Subcutaneous abdominal adipose tissue (tissue), 5 donors: ENCODE data around the gene RGS3.

Source experiments
- H3K27ac ChIP-seq: one replicate; pipeline ENCODE4 v1.7.0; 2013; ENCODE audit warnings: low read depth, mild to moderate bottlenecking, inconsistent platforms, low read length, moderate library complexity
- H3K27me3 ChIP-seq, 5 donors: one replicate each; pipeline ENCODE4 v1.7.0; 2013; ENCODE audit warnings: low read length in 5 of 5, inconsistent platforms in 1 of 5; ENCODE audit not compliant: control insufficient read depth in 5 of 5, insufficient read depth in 4 of 5
- H3K36me3 ChIP-seq, 5 donors: one replicate each; pipeline ENCODE4 v1.7.0; 2013; ENCODE audit warnings: low read length in 5 of 5; ENCODE audit not compliant: control insufficient read depth in 5 of 5, insufficient read depth in 5 of 5
- H3K4me1 ChIP-seq, 5 donors: one replicate each; pipeline ENCODE4 v1.7.0; 2013; ENCODE audit warnings: low read length in 5 of 5, mild to moderate bottlenecking in 3 of 5, moderate library complexity in 1 of 5; ENCODE audit not compliant: control insufficient read depth in 5 of 5, insufficient read depth in 5 of 5
- H3K4me3 ChIP-seq, 5 donors: one replicate each; pipeline ENCODE4 v1.7.0; 2013; ENCODE audit warnings: low read length in 5 of 5, low read depth in 1 of 5
- H3K9ac ChIP-seq, 5 donors: one replicate each; pipeline ENCODE4 v1.7.0; 2013; ENCODE audit warnings: low read length in 5 of 5, mild to moderate bottlenecking in 4 of 5, moderate library complexity in 3 of 5
- H3K9me3 ChIP-seq, 5 donors: one replicate each; pipeline ENCODE4 v1.7.0; 2013; ENCODE audit warnings: low read length in 5 of 5; ENCODE audit not compliant: control insufficient read depth in 5 of 5
- donor health status: healthy.
- donor health status: healthy.
- donor health status: healthy.
- donor health status: healthy.
- donor health status: healthy.

Gene RGS3

GRCh38 chr9:113475992-113476391 is 12.5 kb downstream of the RGS3 start:
- H3K27me3 ChIP-seq, result no peaks in the 10 kb centered on the region
- no peak overlapping the region for H3K27ac ChIP-seq
- no peaks in the 10 kb centered on the region for H3K9me3 ChIP-seq
- H3K36me3 ChIP-seq, result no peaks in the 10 kb centered on the region
- H3K9ac ChIP-seq, result no peak overlapping the region
- no peak overlapping the region for H3K4me3 ChIP-seq
- peaks cover 0 to 17% (median 10%) of the 10 kb centered on the region in 5 donors for H3K4me1 ChIP-seq

- Histone ChIP-seq H3K9me3 (no peaks in the 10 kb centered on the region), H3K27ac (no peak overlapping the region), H3K4me3 (no peak overlapping the region), H3K36me3 (no peaks in the 10 kb centered on the region), H3K27me3 (no peaks in the 10 kb centered on the region), H3K4me1 (peaks cover 0 to 17% (median 10%) of the 10 kb centered on the region in 5 donors), H3K9ac (no peak overlapping the region)
Observed at GRCh38 chr9:113476511-113476916, 13.0 kb downstream of the RGS3 start.

- H3K27ac ChIP-seq, result no peak overlapping the region
- no peak overlapping the region for H3K9ac ChIP-seq
- no peaks in the 10 kb centered on the region for H3K36me3 ChIP-seq
- H3K27me3 ChIP-seq, result no peaks in the 10 kb centered on the region
- H3K9me3 ChIP-seq, result no peaks in the 10 kb centered on the region
- H3K4me1 ChIP-seq, result peaks cover 0 to 17% (median 10%) of the 10 kb centered on the region in 5 donors
- H3K4me3 ChIP-seq, result no peak overlapping the region
Observed at GRCh38 chr9:113477058-113477457, 13.5 kb downstream of the RGS3 start.

- no peak overlapping the region for H3K27ac ChIP-seq
- H3K27me3 ChIP-seq, result no peaks in the 10 kb centered on the region
- no peak overlapping the region for H3K9ac ChIP-seq
- no peaks in the 10 kb centered on the region for H3K36me3 ChIP-seq
- no peaks in the 10 kb centered on the region for H3K9me3 ChIP-seq
- no peak overlapping the region for H3K4me3 ChIP-seq
- peaks cover 0 to 17% (median 10%) of the 10 kb centered on the region in 5 donors for H3K4me1 ChIP-seq
Observed at GRCh38 chr9:113477661-113478060, 14.1 kb downstream of the RGS3 start.

- Histone ChIP-seq H3K27me3 (no peaks in the 10 kb centered on the region), H3K9me3 (no peaks in the 10 kb centered on the region), H3K9ac (no peak overlapping the region), H3K4me3 (no peak overlapping the region), H3K27ac (no peak overlapping the region), H3K4me1 (peaks cover 0 to 24% (median 15%) of the 10 kb centered on the region in 5 donors), H3K36me3 (no peaks in the 10 kb centered on the region)
Observed at GRCh38 chr9:113479174-113479621, 15.7 kb downstream of the RGS3 start.

- peaks cover 0 to 21% (median 6%) of the 10 kb centered on the region in 5 donors for H3K4me1 ChIP-seq
- no peak overlapping the region for H3K4me3 ChIP-seq
- H3K27me3 ChIP-seq, result no peaks in the 10 kb centered on the region
- H3K9me3 ChIP-seq, result no peaks in the 10 kb centered on the region
- no peak overlapping the region for H3K27ac ChIP-seq
- no peaks in the 10 kb centered on the region for H3K36me3 ChIP-seq
- no peak overlapping the region for H3K9ac ChIP-seq
Observed at GRCh38 chr9:113480612-113481011, 17.1 kb downstream of the RGS3 start.

- no peaks in the 10 kb centered on the region for H3K36me3 ChIP-seq
- no peak overlapping the region for H3K27ac ChIP-seq
- peaks cover 0 to 21% (median 6%) of the 10 kb centered on the region in 5 donors for H3K4me1 ChIP-seq
- no peaks in the 10 kb centered on the region for H3K27me3 ChIP-seq
- H3K4me3 ChIP-seq, result no peak overlapping the region
- no peaks in the 10 kb centered on the region for H3K9me3 ChIP-seq
- H3K9ac ChIP-seq, result no peak overlapping the region
Observed at GRCh38 chr9:113481176-113481787, 17.8 kb downstream of the RGS3 start.

- H3K9me3 ChIP-seq, result no peaks in the 10 kb centered on the region
- no peaks in the 10 kb centered on the region for H3K27me3 ChIP-seq
- H3K36me3 ChIP-seq, result no peaks in the 10 kb centered on the region
- H3K4me1 ChIP-seq, result peaks cover 0 to 21% (median 6%) of the 10 kb centered on the region in 5 donors
- H3K4me3 ChIP-seq, result no peak overlapping the region
- no peak overlapping the region for H3K27ac ChIP-seq
- no peak overlapping the region for H3K9ac ChIP-seq
Observed at GRCh38 chr9:113482341-113482740, 18.8 kb downstream of the RGS3 start.

GRCh38 chr9:113482991-113483675 is 19.6 kb downstream of the RGS3 start:
- no peak overlapping the region for H3K9ac ChIP-seq
- H3K9me3 ChIP-seq, result no peaks in the 10 kb centered on the region
- H3K36me3 ChIP-seq, result no peaks in the 10 kb centered on the region
- no peak overlapping the region for H3K4me3 ChIP-seq
- H3K27me3 ChIP-seq, result no peaks in the 10 kb centered on the region
- H3K27ac ChIP-seq, result no peak overlapping the region
- peaks cover 0 to 21% (median 6%) of the 10 kb centered on the region in 5 donors for H3K4me1 ChIP-seq

GRCh38 chr9:113483676-113484257 is 20.2 kb downstream of the RGS3 start:
- no peak overlapping the region for H3K9ac ChIP-seq

More at GRCh38 chr9:113483676-113484257, 20.2 kb downstream of the RGS3 start:
- Histone ChIP-seq H3K9me3 (no peaks in the 10 kb centered on the region), H3K27me3 (no peaks in the 10 kb centered on the region), H3K36me3 (no peaks in the 10 kb centered on the region), H3K4me3 (no peak overlapping the region), H3K4me1 (peaks cover 0 to 21% (median 6%) of the 10 kb centered on the region in 5 donors), H3K27ac (no peak overlapping the region)
